ENCODE measurements around the gene SLC5A11.

DNA sequence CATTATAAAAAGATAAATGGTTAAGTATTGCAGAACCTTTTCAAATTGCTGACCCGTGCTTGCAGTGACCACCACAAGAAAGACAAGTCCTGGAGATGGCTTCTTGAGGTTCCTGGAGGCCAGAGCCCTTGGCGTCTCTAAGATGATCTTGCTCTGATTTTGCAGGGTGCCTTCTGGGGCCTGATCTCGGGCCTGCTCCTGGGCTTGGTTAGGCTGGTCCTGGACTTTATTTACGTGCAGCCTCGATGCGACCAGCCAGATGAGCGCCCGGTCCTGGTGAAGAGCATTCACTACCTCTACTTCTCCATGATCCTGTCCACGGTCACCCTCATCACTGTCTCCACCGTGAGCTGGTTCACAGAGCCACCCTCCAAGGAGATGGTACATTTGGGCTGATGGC lies 63.0 kb downstream of the SLC5A11 start:
- TF ChIP-seq, protein P1, sequence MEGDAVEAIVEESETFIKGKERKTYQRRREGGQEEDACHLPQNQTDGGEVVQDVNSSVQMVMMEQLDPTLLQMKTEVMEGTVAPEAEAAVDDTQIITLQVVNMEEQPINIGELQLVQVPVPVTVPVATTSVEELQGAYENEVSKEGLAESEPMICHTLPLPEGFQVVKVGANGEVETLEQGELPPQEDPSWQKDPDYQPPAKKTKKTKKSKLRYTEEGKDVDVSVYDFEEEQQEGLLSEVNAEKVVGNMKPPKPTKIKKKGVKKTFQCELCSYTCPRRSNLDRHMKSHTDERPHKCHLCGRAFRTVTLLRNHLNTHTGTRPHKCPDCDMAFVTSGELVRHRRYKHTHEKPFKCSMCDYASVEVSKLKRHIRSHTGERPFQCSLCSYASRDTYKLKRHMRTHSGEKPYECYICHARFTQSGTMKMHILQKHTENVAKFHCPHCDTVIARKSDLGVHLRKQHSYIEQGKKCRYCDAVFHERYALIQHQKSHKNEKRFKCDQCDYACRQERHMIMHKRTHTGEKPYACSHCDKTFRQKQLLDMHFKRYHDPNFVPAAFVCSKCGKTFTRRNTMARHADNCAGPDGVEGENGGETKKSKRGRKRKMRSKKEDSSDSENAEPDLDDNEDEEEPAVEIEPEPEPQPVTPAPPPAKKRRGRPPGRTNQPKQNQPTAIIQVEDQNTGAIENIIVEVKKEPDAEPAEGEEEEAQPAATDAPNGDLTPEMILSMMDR (optimal IDR thresholded peaks at IDR 0.05 in 1 of 3, IDR thresholded peaks at IDR 0.05 in 1 of 3, conservative IDR thresholded peaks at IDR 0.05 in 1 of 3; ENCODE audit: extremely low read depth in 1 of 3, insufficient read depth in 2 of 3, low read length in 3 of 3), result no peak
- TF ChIP-seq EZH2 (IDR thresholded peaks at IDR 0.05; ENCODE audit: low read length), result no peak

All from keratinocyte (primary cell).